ENCODE results near the gene KCNK5. TPM values are rescaled to one million over a fixed set of nuclear protein-coding genes. Genes with fewer than 3 reads are reported as not detected.
A peak's percentile ranks its signal among the peaks of the same experiment; 100 is the strongest.

Gene KCNK5
- total and polyA plus RNA-seq, 9 of the 15 experiments (the other 6 are each of a cell fraction or from before 2014, with no cell fraction given) = 1.5 to 45.8 (median 25.8) TPM

- no peak for TF ChIP-seq ZNF609 (CRISPR knock-in tag; IDR thresholded peaks at IDR 0.05; ENCODE audit: borderline replicate concordance)
- no peak for TF ChIP-seq KDM1A (IDR thresholded peaks at IDR 0.05)
Measured at GRCh38 chr6:39178235-39178634, 51.0 kb downstream of the KCNK5 start (continued).

GRCh38 chr6:39177130-39177529, 52.1 kb downstream of the KCNK5 start:
- peaks cover 4% of the 10 kb centered on the region; the same call in 1 of the 2 replicates for H4K20me1 ChIP-seq (replicated peaks; ENCODE audit: control insufficient read depth, insufficient read depth, low read length)
- no peak overlapping the region for H3K27ac ChIP-seq (ENCODE audit: extremely low read depth, low read depth, low read length)
- TF ChIP-seq ZBTB40 (IDR thresholded peaks at IDR 0.05) (peak; percentile 53; the same call in 1 of the 2 replicates), ZBTB40 (CRISPR knock-in tag; IDR thresholded peaks at IDR 0.05) (0 out of 2 replicates have a peak, but pooled peaks have one; percentile 37), ZFP1 (CRISPR knock-in tag; IDR thresholded peaks at IDR 0.05) (peak; percentile 86; the same call in 1 of the 2 replicates), SMC3 (conservative IDR thresholded peaks at IDR 0.05; ENCODE audit: insufficient read depth, low read depth, low read length) (no peak)
- peaks cover 1% of the 10 kb centered on the region for H3K9me3 ChIP-seq (replicated peaks; ENCODE audit: control insufficient read depth, insufficient read depth, low read depth, low read length)
- H3K4me1 ChIP-seq (replicated peaks in 1 of 2; ENCODE audit: control insufficient read depth in 2 of 2, insufficient read depth in 2 of 2, low read length in 2 of 2) = no peaks in the 10 kb centered on the region
- CTCF ChIA-PET (ENCODE audit: low intra/inter-chr PET ratio) = no interaction called here
- FAIRE-seq (no peak), DNase-seq (ENCODE audit: extremely low read depth in 1 of 4, low spot score in 3 of 4) (no peak), ATAC-seq (no peak)
- no peaks in the 10 kb centered on the region for H3K79me2 ChIP-seq (ENCODE audit: control insufficient read depth, insufficient read depth, low read length)
- H3K9me1 ChIP-seq (ENCODE audit: control insufficient read depth, insufficient read depth, low read length) = no peaks in the 10 kb centered on the region
- no peak overlapping the region for H2AFZ ChIP-seq (ENCODE audit: low read depth, low read length)
- H3K4me2 ChIP-seq (ENCODE audit: insufficient read depth, low read length) = no peak overlapping the region
- no peaks in the 10 kb centered on the region for H3K27me3 ChIP-seq (ENCODE audit: control insufficient read depth in 2 of 2, insufficient read depth in 2 of 2, low read length in 2 of 2)
- H3K36me3 ChIP-seq (ENCODE audit: control insufficient read depth, insufficient read depth, low read length) = no peaks in the 10 kb centered on the region
- in situ Hi-C loops (cut with MboI) (no loop called here), intact Hi-C loops (cut with micrococcal nuclease) (no loop called here)
- POLR2A ChIA-PET = interaction anchor here (0.7 to 1.2 kb wide), 4 partner anchors 8 to 52 kb away, joined by 3 read pairs; no protein-coding TSS in a partner anchor
- 63% methylated on average over 1 of the region's 1 CpG for WGBS (ENCODE audit: insufficient coverage, low coverage, missing lambda C conversion rate)
- BruUV-seq (replicated peaks) = no TSS peak
- no peak overlapping the region for H3K9ac ChIP-seq (ENCODE audit: insufficient read depth in 1 of 2, low read depth in 2 of 2, low read length in 2 of 2)
- no peak overlapping the region for H3K4me3 ChIP-seq
